Naive thymus-derived CD4-positive, alpha-beta T cell (primary cell): ENCODE measurements around the gene GTF2IRD1. TPM values are rescaled to one million over a fixed set of nuclear protein-coding genes. Genes with fewer than 3 reads are reported as not detected.

Experiments used
- ATAC-seq: fragments of 150-1000 bp; cut with Tn5 transposase; 2 replicates; pipeline ENCODE4 v1.10.0; 2021; ENCODE audit warnings: mild to moderate bottlenecking, moderate library complexity
- CTCF ChIA-PET: fragments of 350-600 bp; sonication (Branson Sonifier 250); formaldehyde crosslinking; loops from one replicate; lab custom pipeline; 2021; ENCODE audit warnings: antibody characterized with exemption; lab: Charles Lee
- POLR2A ChIA-PET: fragments of 350-600 bp; sonication (Branson Sonifier 250); formaldehyde crosslinking; loops from one replicate; lab custom pipeline; 2021; ENCODE audit warnings: antibody characterized with exemption, inconsistent platforms; lab: Charles Lee
- DNase-seq, 9 donors: peaks; one replicate each; pipeline versions ENCODE4 v3.0.0 to v3.0.0-alpha.2; 2020 to 2022; ENCODE audit warnings: mixed read lengths in 1 of 9
- H3K27ac ChIP-seq: one replicate; pipeline ENCODE4 v1.7.0; 2013; ENCODE audit warnings: mild to moderate bottlenecking, low read depth, low read length, moderate library complexity
- H3K27me3 ChIP-seq, 2 donors: one replicate each; pipeline ENCODE4 v1.7.0; 2013; ENCODE audit warnings: low read length in 2 of 2, mild to moderate bottlenecking in 2 of 2, moderate library complexity in 2 of 2; ENCODE audit not compliant: control insufficient read depth in 2 of 2, insufficient read depth in 2 of 2
- H3K36me3 ChIP-seq, 3 experiments: 1 replicate in 2 of 3; 2 replicates in 1 of 3; pipeline ENCODE4 v1.7.0; 2013; ENCODE audit warnings: low read length in 3 of 3, mild to moderate bottlenecking in 3 of 3, moderate library complexity in 1 of 3; ENCODE audit not compliant: insufficient read depth in 3 of 3, control insufficient read depth in 2 of 3
- H3K4me1 ChIP-seq, 2 donors: one replicate each; pipeline ENCODE4 v1.7.0; 2013; ENCODE audit warnings: low read length in 2 of 2, mild to moderate bottlenecking in 2 of 2, moderate library complexity in 1 of 2; ENCODE audit not compliant: control insufficient read depth in 2 of 2, insufficient read depth in 2 of 2
- H3K4me3 ChIP-seq: 2 replicates; pipeline ENCODE4 v1.7.0; 2013; ENCODE audit warnings: mild to moderate bottlenecking, low read length
- H3K9me3 ChIP-seq, 3 experiments: 1 replicate in 2 of 3; 2 replicates in 1 of 3; pipeline ENCODE4 v1.7.0; 2013; ENCODE audit warnings: low read length in 3 of 3; ENCODE audit not compliant: control insufficient read depth in 2 of 3
- H3K27ac Mint-ChIP-seq, 9 donors: one replicate each; pipeline ENCODE4 v1.8.0; 2020 to 2022; ENCODE audit warnings: mixed read lengths in 9 of 9, mild to moderate bottlenecking in 8 of 9, moderate library complexity in 5 of 9, inconsistent platforms in 2 of 9
- H3K27me3 Mint-ChIP-seq, 5 donors: one replicate each; pipeline ENCODE4 v1.8.0; 2021 to 2022; ENCODE audit warnings: mixed read lengths in 5 of 5, mild to moderate bottlenecking in 1 of 5
- H3K36me3 Mint-ChIP-seq, 5 donors: one replicate each; pipeline ENCODE4 v1.8.0; 2020 to 2022; ENCODE audit warnings: mixed read lengths in 5 of 5, mild to moderate bottlenecking in 3 of 5, inconsistent platforms in 1 of 5
- H3K4me1 Mint-ChIP-seq, 7 donors: one replicate each; pipeline ENCODE4 v1.8.0; 2020 to 2022; ENCODE audit warnings: mixed read lengths in 7 of 7, mild to moderate bottlenecking in 3 of 7, inconsistent platforms in 1 of 7
- H3K4me3 Mint-ChIP-seq, 10 donors: one replicate each; pipeline ENCODE4 v1.8.0; 2020 to 2022; ENCODE audit warnings: mild to moderate bottlenecking in 10 of 10, mixed read lengths in 10 of 10, moderate library complexity in 6 of 10, inconsistent platforms in 2 of 10
- H3K9me3 Mint-ChIP-seq, 11 donors: one replicate each; pipeline ENCODE4 v1.8.0; 2020 to 2022; ENCODE audit warnings: mixed read lengths in 11 of 11, mild to moderate bottlenecking in 4 of 11, inconsistent platforms in 1 of 11, moderate library complexity in 1 of 11
- intact Hi-C, 2 donors: fragments of 100-400 bp; cut with micrococcal nuclease; formaldehyde crosslinking; loops; one replicate each; pipeline ENCODE4 v1.15.1; 2023
- polyA plus RNA-seq, 2 donors: library from polyadenylated mRNA; unstranded; fragments of 300-500 nt; fragmentation: Illumina TruSeq; gene quantifications; one replicate each; pipeline ENCODE4 v1.2.3, GENCODE V29; 2021
- total RNA-seq, 6 experiments: library from RNA in 5 of 6; stranded (reverse) in 5 of 6; gene quantifications; 1 replicate in 5 of 6; 2 replicates in 1 of 6; pipeline ENCODE4 v1.2.3 and lab custom pipeline; 2021 to 2026

The GTF2IRD1 gene
- total RNA-seq, result 1 to 10 TPM in 2 of 5 experiments, under 1 TPM in 3; 0.82 to 5.6 (median 0.93) TPM
- under 1 TPM in 1 of 2 donors, not detected in 1; 0.07 TPM for polyA plus RNA-seq
- 0.40 reads per million for total RNA-seq (lab: John Stamatoyannopoulos, UW)

GRCh38 chr7:74453322-74454011, at the start of gene GTF2IRD1:
Gene GTF2IRD1 (plus strand): TSS chr7:74453906. CDS start chr7:74508081, 54,175 bp downstream.
- H3K4me1 Mint-ChIP-seq, result peaks cover 9 to 19% (median 14%) of the 10 kb centered on the region in 7 donors
- ATAC-seq, result peak; percentile 42
- H3K36me3 Mint-ChIP-seq, result peaks cover 0 to 5% (median 0%) of the 10 kb centered on the region in 5 donors
- POLR2A ChIA-PET, result no interaction called here
- Histone ChIP-seq H3K9me3 (no peaks in the 10 kb centered on the region), H3K27me3 (no peaks in the 10 kb centered on the region), H3K4me3 (peak within 1 kb of the TSS; percentile 50), H3K27ac (peak within 1 kb of the TSS; percentile 61), H3K36me3 (no peaks in the 10 kb centered on the region), H3K4me1 (peaks cover 0 to 5% of the 10 kb centered on the region in 2 donors)
- peak within 1 kb of the TSS; percentile 79 to 89 (median 87) for H3K4me3 Mint-ChIP-seq
- DNase-seq, result peak in 8 of 9 donors; percentile 12 to 63 (median 32)
- H3K27ac Mint-ChIP-seq, result peak within 1 kb of the TSS; percentile 87 to 99 (median 95)
- intact Hi-C loops, result loop anchor here (1.0 to 10.0 kb wide), 4 partner anchors 199 to 1281 kb away; partner anchors contain the start of genes GTF2I (in 1 of the 2), HIP1 (in 1 of the 2) and RFC2 (in 1 of the 2)
- H3K9me3 Mint-ChIP-seq, result peaks cover 0 to 6% (median 0%) of the 10 kb centered on the region in 11 donors
- CTCF ChIA-PET, result interaction anchor here (0.7 kb wide), 1 partner anchor 24 kb away, joined by 3 read pairs; no protein-coding TSS in a partner anchor
- peaks cover 0 to 37% (median 0%) of the 10 kb centered on the region in 5 donors for H3K27me3 Mint-ChIP-seq

- Histone ChIP-seq H3K27me3 (no peaks in the 10 kb centered on the region), H3K27ac (no peak overlapping the region), H3K9me3 (no peaks in the 10 kb centered on the region), H3K4me1 (no peaks in the 10 kb centered on the region), H3K36me3 (no peaks in the 10 kb centered on the region), H3K4me3 (no peak overlapping the region)
- DNase-seq (no peak), ATAC-seq (no peak)
- no peaks in the 10 kb centered on the region for H3K36me3 Mint-ChIP-seq
- no peaks in the 10 kb centered on the region for H3K9me3 Mint-ChIP-seq
- H3K4me1 Mint-ChIP-seq, result peaks cover 0 to 2% (median 0%) of the 10 kb centered on the region in 7 donors
- H3K27ac Mint-ChIP-seq, result no peak overlapping the region
- no peaks in the 10 kb centered on the region for H3K27me3 Mint-ChIP-seq
- POLR2A ChIA-PET, result no interaction called here
- CTCF ChIA-PET, result no interaction called here
- no peak overlapping the region for H3K4me3 Mint-ChIP-seq
- intact Hi-C loops, result loop anchor here in 1 of 2 donors (10.0 kb wide), 1 partner anchor 120 kb away; the partner anchor contains the start of gene CLIP2
These were observed 49.4 kb upstream of the GTF2IRD1 start for GRCh38 chr7:74404388-74404700.

GRCh38 chr7:74404741-74405140, 49.0 kb upstream of the GTF2IRD1 start:
- no peaks in the 10 kb centered on the region for H3K9me3 Mint-ChIP-seq
- H3K27me3 Mint-ChIP-seq, result no peaks in the 10 kb centered on the region
- H3K36me3 Mint-ChIP-seq, result no peaks in the 10 kb centered on the region
- peaks cover 0 to 2% (median 0%) of the 10 kb centered on the region in 7 donors for H3K4me1 Mint-ChIP-seq
- no peaks in the 10 kb centered on the region for H3K9me3 ChIP-seq
- POLR2A ChIA-PET, result no interaction called here
- no peak overlapping the region for H3K4me3 Mint-ChIP-seq
- H3K36me3 ChIP-seq, result no peaks in the 10 kb centered on the region
- no peak overlapping the region for H3K4me3 ChIP-seq
- H3K27ac ChIP-seq, result no peak overlapping the region
- CTCF ChIA-PET, result no interaction called here
- DNase-seq, result no peak
- no peak for ATAC-seq
- H3K27me3 ChIP-seq, result no peaks in the 10 kb centered on the region
- no peak overlapping the region for H3K27ac Mint-ChIP-seq
- H3K4me1 ChIP-seq, result no peaks in the 10 kb centered on the region
- intact Hi-C loops, result loop anchor here in 1 of 2 donors (10.0 kb wide), 1 partner anchor 120 kb away; the partner anchor contains the start of gene CLIP2

- H3K27me3 Mint-ChIP-seq, result no peaks in the 10 kb centered on the region
- Histone ChIP-seq H3K36me3 (no peaks in the 10 kb centered on the region), H3K4me1 (no peaks in the 10 kb centered on the region), H3K27me3 (no peaks in the 10 kb centered on the region), H3K4me3 (no peak overlapping the region), H3K27ac (no peak overlapping the region), H3K9me3 (no peaks in the 10 kb centered on the region)
- H3K27ac Mint-ChIP-seq, result no peak overlapping the region
- H3K9me3 Mint-ChIP-seq, result no peaks in the 10 kb centered on the region
- ChIA-PET CTCF (no interaction called here), POLR2A (no interaction called here)
- ATAC-seq (no peak), DNase-seq (no peak)
- H3K36me3 Mint-ChIP-seq, result no peaks in the 10 kb centered on the region
- H3K4me1 Mint-ChIP-seq, result peaks cover 0 to 2% (median 0%) of the 10 kb centered on the region in 7 donors
- no peak overlapping the region for H3K4me3 Mint-ChIP-seq
- intact Hi-C loops, result loop anchor here in 1 of 2 donors (10.0 kb wide), 1 partner anchor 121 kb away; the partner anchor contains the start of gene CLIP2
These were observed 48.4 kb upstream of the GTF2IRD1 start for GRCh38 chr7:74405191-74405898.

- intact Hi-C loops, result loop anchor here in 1 of 2 donors (10.0 kb wide), 1 partner anchor 121 kb away; the partner anchor contains the start of gene CLIP2
- Histone ChIP-seq H3K27ac (no peak overlapping the region), H3K4me1 (no peaks in the 10 kb centered on the region), H3K4me3 (no peak overlapping the region), H3K27me3 (no peaks in the 10 kb centered on the region), H3K9me3 (no peaks in the 10 kb centered on the region), H3K36me3 (no peaks in the 10 kb centered on the region)
- H3K4me3 Mint-ChIP-seq, result no peak overlapping the region
- POLR2A ChIA-PET, result no interaction called here
- CTCF ChIA-PET, result interaction anchor here (1.4 kb wide), 1 partner anchor 200 kb away, joined by 3 read pairs; no protein-coding TSS in a partner anchor
- DNase-seq (no peak), ATAC-seq (no peak)
- H3K36me3 Mint-ChIP-seq, result no peaks in the 10 kb centered on the region
- H3K27me3 Mint-ChIP-seq, result peaks cover 0 to 2% (median 0%) of the 10 kb centered on the region in 5 donors
- H3K9me3 Mint-ChIP-seq, result no peaks in the 10 kb centered on the region
- peaks cover 0 to 2% (median 0%) of the 10 kb centered on the region in 7 donors for H3K4me1 Mint-ChIP-seq
- H3K27ac Mint-ChIP-seq, result no peak overlapping the region
These were observed 47.7 kb upstream of the GTF2IRD1 start for GRCh38 chr7:74405899-74406512.

GRCh38 chr7:74407958-74408357, 45.7 kb upstream of the GTF2IRD1 start:
- ATAC-seq (no peak), DNase-seq (no peak)
- ChIA-PET POLR2A (no interaction called here), CTCF (no interaction called here)
- H3K4me3 ChIP-seq, result no peak overlapping the region
- H3K27me3 Mint-ChIP-seq, result peaks cover 0 to 2% (median 0%) of the 10 kb centered on the region in 5 donors
- no peaks in the 10 kb centered on the region for H3K4me1 ChIP-seq
- peaks cover 0 to 2% (median 0%) of the 10 kb centered on the region in 7 donors for H3K4me1 Mint-ChIP-seq
- H3K9me3 Mint-ChIP-seq, result no peaks in the 10 kb centered on the region
- H3K27ac Mint-ChIP-seq, result no peak overlapping the region
- no peaks in the 10 kb centered on the region for H3K9me3 ChIP-seq
- H3K36me3 Mint-ChIP-seq, result no peaks in the 10 kb centered on the region
- H3K4me3 Mint-ChIP-seq, result no peak overlapping the region
- H3K27me3 ChIP-seq, result no peaks in the 10 kb centered on the region
- no peak overlapping the region for H3K27ac ChIP-seq
- H3K36me3 ChIP-seq, result no peaks in the 10 kb centered on the region
- intact Hi-C loops, result loop anchor here in 1 of 2 donors (10.0 kb wide), 1 partner anchor 123 kb away; the partner anchor contains the start of gene CLIP2
